B cell (primary cell): ENCODE measurements around the gene GPC2.

Source experiments
- EZH2 ChIP-seq: IDR thresholded peaks from 2 replicates; pipeline ENCODE4 v1.6.1; 2012; ENCODE audit warnings: borderline replicate concordance, low read depth, mild to moderate bottlenecking, moderate library complexity, low read length; ENCODE audit not compliant: insufficient read depth, poor library complexity, severe bottlenecking
- TF ChIP-seq, protein P1 (sequence below): fragments of 200-600 bp; IDR thresholded peaks from one replicate; pipeline ENCODE4 v1.8.0; 2022; ENCODE audit warnings: antibody characterized with exemption, mild to moderate bottlenecking

DNA sequence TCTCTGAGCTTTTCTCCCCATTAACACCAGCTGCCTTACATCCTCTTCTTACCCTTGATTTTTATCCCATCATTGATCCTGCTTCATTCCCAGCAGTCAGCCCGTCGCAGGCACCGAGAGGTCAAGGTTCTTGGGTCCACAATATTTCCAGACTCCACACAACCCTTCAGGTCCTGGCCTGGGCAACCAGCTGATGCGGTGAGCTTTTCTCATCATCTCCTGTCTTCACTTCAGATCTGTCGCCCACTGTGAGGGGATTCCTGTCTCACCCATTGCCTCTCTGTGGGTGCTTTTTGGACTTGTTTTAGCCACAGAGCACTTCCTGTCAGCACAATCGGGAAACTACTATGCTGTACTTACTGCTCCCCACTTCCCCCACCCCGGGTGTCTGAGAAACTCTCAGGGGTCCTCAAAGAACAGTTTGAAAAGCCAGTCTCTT lies 34.2 kb upstream of the GPC2 start:
- TF ChIP-seq, protein P1, sequence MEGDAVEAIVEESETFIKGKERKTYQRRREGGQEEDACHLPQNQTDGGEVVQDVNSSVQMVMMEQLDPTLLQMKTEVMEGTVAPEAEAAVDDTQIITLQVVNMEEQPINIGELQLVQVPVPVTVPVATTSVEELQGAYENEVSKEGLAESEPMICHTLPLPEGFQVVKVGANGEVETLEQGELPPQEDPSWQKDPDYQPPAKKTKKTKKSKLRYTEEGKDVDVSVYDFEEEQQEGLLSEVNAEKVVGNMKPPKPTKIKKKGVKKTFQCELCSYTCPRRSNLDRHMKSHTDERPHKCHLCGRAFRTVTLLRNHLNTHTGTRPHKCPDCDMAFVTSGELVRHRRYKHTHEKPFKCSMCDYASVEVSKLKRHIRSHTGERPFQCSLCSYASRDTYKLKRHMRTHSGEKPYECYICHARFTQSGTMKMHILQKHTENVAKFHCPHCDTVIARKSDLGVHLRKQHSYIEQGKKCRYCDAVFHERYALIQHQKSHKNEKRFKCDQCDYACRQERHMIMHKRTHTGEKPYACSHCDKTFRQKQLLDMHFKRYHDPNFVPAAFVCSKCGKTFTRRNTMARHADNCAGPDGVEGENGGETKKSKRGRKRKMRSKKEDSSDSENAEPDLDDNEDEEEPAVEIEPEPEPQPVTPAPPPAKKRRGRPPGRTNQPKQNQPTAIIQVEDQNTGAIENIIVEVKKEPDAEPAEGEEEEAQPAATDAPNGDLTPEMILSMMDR = no peak
- no peak for TF ChIP-seq EZH2
